Osteoblast (primary cell): ENCODE data around the gene TENM4. TPM values are rescaled to one million over a fixed set of nuclear protein-coding genes. Genes with fewer than 3 reads are reported as not detected.
A peak's percentile ranks its signal among the peaks of the same experiment; 100 is the strongest.

Experiments
- DNase-seq: peaks from one replicate; pipeline ENCODE4 v3.0.0; 2011; ENCODE audit warnings: low spot score, mixed read lengths; ENCODE audit not compliant: insufficient read length; ENCODE audit errors: missing footprints
- H2AFZ ChIP-seq: 2 replicates; pipeline ENCODE4 v1.6.0; 2011; ENCODE audit warnings: mild to moderate bottlenecking, low read length
- H3K27ac ChIP-seq: 2 replicates; pipeline ENCODE4 v1.5.1; 2011; ENCODE audit warnings: mild to moderate bottlenecking, low read depth, low read length, moderate library complexity
- H3K27me3 ChIP-seq: 2 replicates; pipeline ENCODE4 v1.6.0; 2012; ENCODE audit warnings: mild to moderate bottlenecking, control low read depth, inconsistent platforms, low read length, moderate library complexity; ENCODE audit not compliant: insufficient read depth
- H3K36me3 ChIP-seq: 2 replicates; pipeline ENCODE4 v1.5.1; 2011; ENCODE audit warnings: mild to moderate bottlenecking, low read length, control low read depth, moderate library complexity; ENCODE audit not compliant: insufficient read depth
- H3K4me1 ChIP-seq: 2 replicates; pipeline ENCODE4 v1.5.1; 2011; ENCODE audit warnings: mild to moderate bottlenecking, low read length, control low read depth, moderate library complexity; ENCODE audit not compliant: insufficient read depth
- H3K4me2 ChIP-seq: 2 replicates; pipeline ENCODE4 v1.6.0; 2011; ENCODE audit warnings: mild to moderate bottlenecking, low read length; ENCODE audit not compliant: insufficient read depth
- H3K4me3 ChIP-seq: fragments of 200-600 bp; sonication (generic); 3 replicates; pipeline ENCODE4 v1.5.1; 2012; ENCODE audit warnings: mild to moderate bottlenecking, low read length, inconsistent platforms; ENCODE audit not compliant: insufficient read depth
- H3K79me2 ChIP-seq: 2 replicates; pipeline ENCODE4 v1.6.0; 2012; ENCODE audit warnings: mild to moderate bottlenecking, low read length, control low read depth, inconsistent platforms; ENCODE audit not compliant: insufficient read depth
- H3K9me3 ChIP-seq: 2 replicates; pipeline ENCODE4 v1.5.1; 2011; ENCODE audit warnings: low read depth, low read length, control low read depth
- H4K20me1 ChIP-seq: 2 replicates; pipeline ENCODE4 v1.6.0; 2012; ENCODE audit warnings: mild to moderate bottlenecking, low read length, control low read depth; ENCODE audit not compliant: insufficient read depth
- CTCF ChIP-seq: IDR thresholded peaks from 2 replicates; pipeline ENCODE4 v1.5.1; 2011; ENCODE audit warnings: mild to moderate bottlenecking, low read depth, low read length, moderate library complexity; ENCODE audit errors: extremely low read depth
- total RNA-seq: library from RNA; depleted of rRNA; stranded (reverse); fragments of >200 nt; gene quantifications from 2 replicates; pipeline ENCODE4 v1.2.3, GENCODE V29; 2012

The TENM4 gene
- total RNA-seq, 1 donor = 63.3 TPM

GRCh38 chr11:78806214-78807004, 634.4 kb downstream of the TENM4 start:
- Histone ChIP-seq H3K4me1 (peaks cover 17% of the 10 kb centered on the region), H3K4me3 (no peak overlapping the region), H4K20me1 (no peaks in the 10 kb centered on the region), H3K27ac (no peak overlapping the region), H3K9me3 (no peaks in the 10 kb centered on the region), H3K4me2 (no peak overlapping the region), H2AFZ (no peak overlapping the region), H3K36me3 (no peaks in the 10 kb centered on the region), H3K79me2 (no peaks in the 10 kb centered on the region), H3K27me3 (no peaks in the 10 kb centered on the region)
- DNase-seq = no peak
- TF ChIP-seq CTCF = no peak

GRCh38 chr11:78804991-78805390, 635.8 kb downstream of the TENM4 start:
- no peaks in the 10 kb centered on the region for H3K9me3 ChIP-seq
- H3K36me3 ChIP-seq = no peaks in the 10 kb centered on the region
- no peaks in the 10 kb centered on the region for H3K27me3 ChIP-seq
- H4K20me1 ChIP-seq = no peaks in the 10 kb centered on the region
- no peak overlapping the region for H3K27ac ChIP-seq
- DNase-seq = no peak
- no peak overlapping the region for H3K4me2 ChIP-seq
- no peak overlapping the region for H3K4me3 ChIP-seq
- TF ChIP-seq CTCF = no peak
- peaks cover 29% of the 10 kb centered on the region for H3K4me1 ChIP-seq
- no peak overlapping the region for H2AFZ ChIP-seq
- no peaks in the 10 kb centered on the region for H3K79me2 ChIP-seq

- peaks cover 39% of the 10 kb centered on the region for H3K4me1 ChIP-seq
- H2AFZ ChIP-seq = no peak overlapping the region
- H3K4me3 ChIP-seq = no peak overlapping the region
- TF ChIP-seq CTCF = no peak
- DNase-seq = no peak
- no peak overlapping the region for H3K4me2 ChIP-seq
- no peaks in the 10 kb centered on the region for H3K9me3 ChIP-seq
- no peaks in the 10 kb centered on the region for H3K79me2 ChIP-seq
- H3K27ac ChIP-seq = no peak overlapping the region
- H4K20me1 ChIP-seq = no peaks in the 10 kb centered on the region
- no peaks in the 10 kb centered on the region for H3K27me3 ChIP-seq
- no peaks in the 10 kb centered on the region for H3K36me3 ChIP-seq
Measured at GRCh38 chr11:78803995-78804394, 636.8 kb downstream of the TENM4 start.

GRCh38 chr11:78802058-78802761, 638.6 kb downstream of the TENM4 start:
- H2AFZ ChIP-seq = no peak overlapping the region
- no peaks in the 10 kb centered on the region for H3K79me2 ChIP-seq
- no peaks in the 10 kb centered on the region for H3K36me3 ChIP-seq
- peak overlapping the region; percentile 27 for H3K4me3 ChIP-seq
- peak; percentile 39 for DNase-seq
- H3K4me2 ChIP-seq = peak overlapping the region; percentile 60
- H4K20me1 ChIP-seq = no peaks in the 10 kb centered on the region
- peaks cover 57% of the 10 kb centered on the region for H3K4me1 ChIP-seq
- peak overlapping the region; percentile 89 for H3K27ac ChIP-seq
- no peak for TF ChIP-seq CTCF
- H3K27me3 ChIP-seq = no peaks in the 10 kb centered on the region
- no peaks in the 10 kb centered on the region for H3K9me3 ChIP-seq
